ENCODE measurements around the gene FIBP.
"Not testable (repeated sequence)": the region's sequence is repeated elsewhere in the genome, so short reads cannot be mapped to it uniquely, and the experiment has no call there.

The FIBP gene

DNA sequence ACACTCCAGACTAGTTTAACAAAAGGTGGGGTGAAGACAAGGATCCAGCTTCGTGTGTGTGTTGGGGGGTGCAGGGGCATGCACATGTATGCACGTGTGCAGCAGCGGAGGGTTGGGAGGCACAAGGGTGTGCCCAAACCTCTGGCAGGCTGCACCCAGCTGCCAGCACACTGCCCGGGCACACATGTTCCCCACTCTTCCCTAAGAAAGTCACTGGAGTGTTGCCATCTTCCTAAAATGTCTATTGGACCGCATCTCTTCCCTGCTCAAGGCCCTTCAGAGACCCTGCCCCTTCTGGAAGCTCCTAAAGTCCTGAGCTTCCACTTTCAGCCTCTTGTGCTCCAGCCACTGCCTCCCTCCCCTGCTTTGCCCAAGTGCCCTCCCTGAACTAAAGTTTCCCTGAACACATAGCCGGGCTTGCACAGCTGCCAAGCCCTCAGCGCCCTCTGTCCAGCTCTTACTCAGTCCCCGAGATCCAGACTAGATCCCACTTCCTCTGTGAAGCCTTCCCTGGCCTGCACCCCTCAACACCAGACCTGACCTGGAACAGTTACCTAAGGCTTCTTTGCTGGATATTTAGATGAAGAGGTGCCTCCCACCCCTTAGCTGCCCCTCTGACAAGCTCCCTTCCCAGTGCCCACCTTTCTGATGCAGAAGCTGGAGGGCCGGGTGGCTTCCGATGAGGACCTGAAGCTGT lies 36.3 kb downstream of the FIBP start:
- TF ChIP-seq POLR2A (IDR thresholded peaks at IDR 0.05; ENCODE audit: extremely low read depth, insufficient read length) (no peak), CTCF (IDR thresholded peaks at IDR 0.05; ENCODE audit: low read depth, low read length) (no peak), MYC (IDR thresholded peaks at IDR 0.05; ENCODE audit: low read depth, low read length) (no peak)
- TF ChIP-seq, protein P1, sequence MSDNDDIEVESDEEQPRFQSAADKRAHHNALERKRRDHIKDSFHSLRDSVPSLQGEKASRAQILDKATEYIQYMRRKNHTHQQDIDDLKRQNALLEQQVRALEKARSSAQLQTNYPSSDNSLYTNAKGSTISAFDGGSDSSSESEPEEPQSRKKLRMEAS (IDR thresholded peaks at IDR 0.05; ENCODE audit: low read depth, low read length): no peak

DNA sequence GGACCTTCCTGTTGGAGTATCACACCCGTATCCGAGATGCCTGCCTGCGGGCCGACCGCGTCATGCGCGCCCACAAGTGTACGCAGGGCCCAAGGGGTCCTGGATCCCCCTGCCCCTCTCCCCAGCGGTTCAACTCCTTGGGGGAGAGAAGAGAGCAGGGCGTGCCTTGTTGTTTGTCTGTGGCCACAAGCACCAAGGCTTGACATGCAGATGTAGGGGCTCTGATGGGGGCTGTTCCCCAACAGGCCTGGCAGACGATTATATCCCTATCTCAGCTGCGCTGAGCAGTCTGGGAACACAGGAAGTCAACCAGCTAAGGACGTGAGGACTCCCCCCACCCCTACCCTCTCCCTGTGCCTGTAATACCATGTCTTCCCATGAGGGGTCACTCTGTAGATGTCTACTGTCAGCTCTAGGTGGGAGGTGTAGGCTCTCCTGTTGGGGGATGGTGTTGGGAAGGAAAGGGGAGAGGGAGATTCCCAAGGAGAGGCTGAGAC lies 37.1 kb downstream of the FIBP start:
- peak; percentile 71 for DNase-seq (ENCODE audit: low read depth)
- no peak overlapping the region for H3K4me3 ChIP-seq (ENCODE audit: low read depth, low read length)
- peak; percentile 83 for TF ChIP-seq CTCF (IDR thresholded peaks at IDR 0.05; ENCODE audit: low read depth, low read length)
- no peak for TF ChIP-seq POLR2A (IDR thresholded peaks at IDR 0.05; ENCODE audit: extremely low read depth, insufficient read length)

More for the DNA sequence above, 36.3 kb downstream of the FIBP start:
- no peak for DNase-seq (ENCODE audit: low read depth)
- H3K4me3 ChIP-seq (ENCODE audit: low read depth, low read length): no peak overlapping the region

GRCh38 chr11:65850217-65851082 lies 37.8 kb downstream of the FIBP start:
- no peak for DNase-seq (ENCODE audit: low read depth)
- no peak overlapping the region for H3K4me3 ChIP-seq (ENCODE audit: low read depth, low read length)
- no peak for TF ChIP-seq CTCF (IDR thresholded peaks at IDR 0.05; ENCODE audit: low read depth, low read length)
- TF ChIP-seq, protein P1 (IDR thresholded peaks at IDR 0.05; ENCODE audit: low read depth, low read length): no peak
- TF ChIP-seq POLR2A (IDR thresholded peaks at IDR 0.05; ENCODE audit: extremely low read depth, insufficient read length): no peak
- TF ChIP-seq MYC (IDR thresholded peaks at IDR 0.05; ENCODE audit: low read depth, low read length): no peak

GRCh38 chr11:65849771-65850216 lies 38.5 kb downstream of the FIBP start:
- DNase-seq (ENCODE audit: low read depth): no peak
- no peak overlapping the region for H3K4me3 ChIP-seq (ENCODE audit: low read depth, low read length)
- TF ChIP-seq MYC (IDR thresholded peaks at IDR 0.05; ENCODE audit: low read depth, low read length) (no peak), CTCF (IDR thresholded peaks at IDR 0.05; ENCODE audit: low read depth, low read length) (no peak), POLR2A (IDR thresholded peaks at IDR 0.05; ENCODE audit: extremely low read depth, insufficient read length) (no peak)
- TF ChIP-seq, protein P1 (IDR thresholded peaks at IDR 0.05; ENCODE audit: low read depth, low read length): no peak

GRCh38 chr11:65849366-65849765 lies 38.9 kb downstream of the FIBP start:
- H3K4me3 ChIP-seq (ENCODE audit: low read depth, low read length): no peak overlapping the region
- TF ChIP-seq POLR2A (IDR thresholded peaks at IDR 0.05; ENCODE audit: extremely low read depth, insufficient read length) (no peak), MYC (IDR thresholded peaks at IDR 0.05; ENCODE audit: low read depth, low read length) (no peak), CTCF (IDR thresholded peaks at IDR 0.05; ENCODE audit: low read depth, low read length) (no peak)
- TF ChIP-seq, protein P1 (IDR thresholded peaks at IDR 0.05; ENCODE audit: low read depth, low read length): no peak
- no peak for DNase-seq (ENCODE audit: low read depth)

GRCh38 chr11:65848693-65849092 lies 39.6 kb downstream of the FIBP start:
- DNase-seq (ENCODE audit: low read depth); H3K4me3 ChIP-seq (ENCODE audit: low read depth, low read length): not testable (repeated sequence)
